GM19023 (cell line): ENCODE results near the gene MEIS1.
A peak's percentile ranks its signal among the peaks of the same experiment; 100 is the strongest.
"Not testable (repeated sequence)": the region's sequence is repeated elsewhere in the genome, so short reads cannot be mapped to it uniquely, and the experiment has no call there.

Experiments
- ATAC-seq: cut with Tn5 transposase; IDR thresholded peaks from one replicate; pipeline ENCODE4 v1.9.1; 2021; ENCODE audit warnings: mild to moderate bottlenecking, moderate library complexity; ENCODE audit not compliant: unreplicated experiment

MEIS1 gene

DNA sequence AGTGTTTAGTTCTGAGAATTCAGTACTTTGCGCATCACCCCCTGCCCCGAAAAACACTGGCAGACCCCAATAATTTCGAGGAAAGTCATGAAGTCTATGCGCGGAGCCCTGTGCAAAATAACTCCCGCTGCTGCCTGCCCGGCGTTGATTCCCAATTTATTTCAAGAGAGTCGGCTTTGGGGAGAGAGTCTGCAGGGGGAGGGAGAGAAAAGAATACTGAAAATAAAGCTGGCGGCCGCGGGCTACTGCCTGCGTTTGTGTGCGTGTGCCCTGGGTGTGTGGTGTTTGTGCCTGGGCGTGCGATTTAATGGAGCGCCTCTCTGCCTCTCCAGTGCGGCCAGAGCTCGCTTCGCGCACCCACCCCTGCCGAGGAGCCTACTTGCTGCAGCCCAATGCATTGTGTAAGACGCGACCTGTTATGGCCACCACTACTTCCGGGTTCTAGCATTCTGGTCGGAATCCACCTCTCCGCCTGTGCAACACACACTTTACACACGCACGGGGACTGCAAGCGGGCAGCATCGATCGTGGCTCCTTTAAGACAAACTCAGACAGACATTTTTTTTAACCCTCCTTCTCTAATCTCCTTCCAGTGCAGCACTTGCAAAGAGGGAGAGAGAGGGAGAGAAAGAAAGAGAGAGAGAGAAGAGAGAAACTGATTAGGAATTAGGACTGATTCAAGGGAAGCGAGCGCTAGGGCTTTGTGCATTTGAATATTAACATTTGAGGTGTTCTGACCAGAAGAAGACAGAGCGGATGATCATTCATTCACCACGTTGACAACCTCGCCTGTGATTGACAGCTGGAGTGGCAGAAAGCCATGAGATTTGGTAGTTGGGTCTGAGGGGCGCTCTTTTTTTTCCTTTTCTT is at the start of gene MEIS1:
Gene MEIS1, plus strand, starts transcription at position 447 of the 870 bp plus-strand sequence. CDS start 732 bp downstream, outside the sequence.
- ATAC-seq: peak; percentile 65

DNA sequence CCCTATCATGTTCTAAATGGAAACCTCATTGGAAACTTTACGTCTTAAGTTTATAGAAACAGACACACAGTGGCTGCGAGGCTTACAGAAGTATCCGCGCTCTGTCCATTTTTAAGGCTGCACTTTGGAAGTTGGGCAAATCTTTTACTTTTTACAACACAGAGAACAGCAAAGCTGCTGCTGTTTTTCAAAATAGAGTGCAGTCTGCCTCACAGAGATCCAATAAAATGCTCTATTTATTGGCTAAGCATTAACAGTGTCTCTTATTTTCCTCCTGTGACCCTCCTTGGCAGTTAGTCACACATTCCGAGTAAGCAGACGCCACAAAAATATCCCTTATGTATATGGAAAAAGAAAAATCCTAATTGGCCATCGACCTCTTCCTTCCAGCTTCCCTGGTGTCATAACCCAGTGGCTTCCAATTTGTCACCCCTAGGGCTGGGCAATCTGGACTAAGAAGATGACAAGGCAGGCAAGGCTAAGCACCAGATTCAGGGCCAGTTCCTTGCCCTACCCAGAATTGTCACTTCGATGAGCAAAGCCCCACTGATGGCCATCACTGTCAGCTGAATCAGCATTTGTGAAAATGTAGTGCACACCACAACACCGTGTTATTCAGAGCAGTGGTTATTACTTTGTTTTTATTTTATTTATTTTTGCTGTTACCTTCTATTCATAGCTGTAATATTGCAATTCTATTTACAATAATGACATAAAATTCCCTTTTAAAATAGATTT is 47.7 kb upstream of the MEIS1 start:
- no peak for ATAC-seq

DNA sequence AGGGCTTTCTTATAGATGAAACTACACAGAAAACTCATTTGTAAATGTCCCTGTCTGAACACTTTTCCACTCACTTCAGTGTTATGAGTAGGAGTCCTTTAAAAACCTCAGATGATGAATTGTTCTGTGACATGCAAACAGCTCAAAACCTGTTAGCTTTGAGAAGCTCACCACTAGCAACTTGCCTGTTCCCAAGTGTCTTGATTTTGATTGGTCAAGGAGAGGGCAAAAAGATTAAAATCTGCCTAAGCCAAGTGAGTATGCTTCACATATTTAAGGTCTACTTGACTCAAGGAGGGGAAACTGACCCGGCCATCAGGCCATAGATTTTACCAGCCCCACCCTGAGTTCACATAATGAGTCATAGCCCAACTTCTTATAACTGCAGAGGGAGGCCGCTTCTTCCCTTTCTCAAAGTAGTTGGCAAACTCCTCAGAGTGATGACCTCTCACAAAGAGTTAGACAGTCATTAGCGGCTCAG is 45.2 kb upstream of the MEIS1 start:
- no peak for ATAC-seq

DNA sequence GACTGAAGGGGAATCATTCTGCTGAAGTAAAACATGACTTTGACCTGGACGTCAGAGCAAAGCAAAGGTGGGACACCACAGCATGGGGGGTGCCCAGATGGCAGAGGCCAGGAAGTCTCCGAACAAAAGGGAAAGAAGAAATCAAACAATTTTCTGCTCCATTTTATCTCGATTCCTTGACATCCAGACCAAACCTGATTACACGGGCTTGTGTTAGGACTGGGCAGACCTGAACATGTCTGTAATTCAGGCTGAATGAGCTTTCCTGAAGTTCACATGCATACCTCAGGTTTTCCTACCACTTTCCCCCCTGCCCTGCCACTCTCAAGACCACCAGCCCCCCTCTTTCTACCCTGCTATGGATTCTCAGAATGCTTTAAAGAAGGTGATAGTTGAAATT is 44.8 kb upstream of the MEIS1 start:
- no peak for ATAC-seq

DNA sequence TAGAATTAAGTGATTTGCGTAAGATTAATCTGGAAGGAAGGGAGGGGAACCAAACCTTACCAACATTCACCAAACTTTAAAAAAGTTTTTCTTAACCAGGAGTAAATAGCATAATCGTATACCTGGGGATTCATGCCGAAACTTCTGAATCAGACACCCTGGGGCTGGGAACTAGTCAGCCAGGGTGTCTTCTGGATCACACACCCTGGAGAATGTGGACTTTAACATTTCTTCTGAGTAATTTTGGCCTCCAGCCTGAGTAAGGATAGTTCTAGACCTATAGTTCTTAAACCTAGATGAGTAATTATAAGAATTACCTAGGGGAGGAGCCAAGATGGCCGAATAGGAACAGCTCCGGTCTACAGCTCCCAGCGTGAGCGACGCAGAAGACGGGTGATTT is 44.1 kb upstream of the MEIS1 start:
- ATAC-seq: no peak

DNA sequence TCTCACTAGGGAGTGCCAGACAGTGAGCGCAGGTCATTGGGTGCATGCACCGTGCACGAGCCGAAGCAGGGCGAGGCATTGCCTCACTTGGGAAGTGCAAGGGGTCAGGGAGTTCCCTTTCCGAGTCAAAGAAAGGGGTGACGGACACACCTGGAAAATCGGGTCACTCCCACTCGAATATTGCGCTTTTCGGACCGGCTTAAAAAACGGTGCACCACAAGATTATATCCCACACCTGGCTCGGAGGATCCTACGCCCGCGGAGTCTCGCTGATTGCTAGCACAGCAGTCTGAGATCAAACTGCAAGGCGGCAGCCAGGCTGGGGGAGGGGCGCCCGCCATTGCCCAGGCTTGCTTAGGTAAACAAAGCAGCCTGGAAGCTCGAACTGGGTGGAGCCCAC is 43.7 kb upstream of the MEIS1 start:
- not testable (repeated sequence) for ATAC-seq

DNA sequence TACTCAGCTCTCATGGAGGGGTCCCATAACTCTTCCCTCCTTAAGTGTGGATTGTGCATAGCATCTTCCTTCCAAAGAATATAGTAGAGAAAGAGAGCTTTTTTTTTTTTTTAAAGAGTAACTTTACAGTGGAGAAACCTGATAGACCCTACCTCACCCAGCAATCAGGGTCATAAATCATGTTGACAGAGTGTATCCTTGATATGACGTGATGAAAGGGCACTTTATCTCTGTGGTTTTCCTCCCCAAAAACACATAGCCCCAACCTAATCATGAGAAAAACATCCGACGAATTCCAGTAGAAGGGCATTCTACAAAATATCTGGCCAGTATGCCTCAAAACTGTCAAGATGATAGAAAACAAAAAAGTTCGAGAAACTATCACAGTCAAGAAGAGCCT is 29.5 kb upstream of the MEIS1 start:
- no peak for ATAC-seq

DNA sequence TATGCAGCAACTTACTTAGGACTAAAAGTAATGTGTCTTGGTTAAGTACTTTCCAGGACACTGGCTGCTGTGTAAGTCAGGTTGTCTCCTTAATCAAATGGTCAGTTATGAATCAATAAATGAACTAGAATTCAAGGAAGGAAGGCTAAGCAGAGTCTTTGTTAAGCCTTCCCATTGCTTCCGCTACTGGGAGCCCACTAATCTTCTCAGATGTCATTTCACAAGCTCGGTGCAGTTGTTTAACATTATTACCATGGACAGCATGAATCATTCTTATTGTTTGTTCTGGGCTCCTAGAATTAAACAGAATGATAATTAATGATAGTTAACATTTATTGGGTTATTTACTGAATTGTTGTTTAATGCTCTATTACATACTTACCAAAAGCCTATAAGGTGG is 26.0 kb upstream of the MEIS1 start:
- no peak for ATAC-seq

DNA sequence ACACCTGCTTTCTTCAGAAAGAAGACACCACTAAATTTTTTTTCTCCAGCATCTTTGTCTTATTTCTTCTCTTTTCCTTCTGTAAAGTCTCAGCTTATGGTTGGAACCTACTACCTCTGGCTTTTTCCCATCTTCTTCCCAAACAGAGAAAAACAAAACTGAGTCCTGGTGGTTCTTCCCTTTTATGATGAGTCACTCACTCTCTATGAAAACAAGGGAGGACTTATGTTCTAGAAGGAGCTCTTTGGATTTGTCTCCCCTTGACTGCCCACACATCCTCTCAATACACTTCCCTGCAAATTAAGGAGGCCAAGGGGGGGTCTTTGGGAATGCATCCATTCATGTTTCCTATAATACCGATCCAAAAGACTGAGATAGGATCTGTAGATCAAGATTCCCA is 22.1 kb upstream of the MEIS1 start:
- ATAC-seq: no peak

DNA sequence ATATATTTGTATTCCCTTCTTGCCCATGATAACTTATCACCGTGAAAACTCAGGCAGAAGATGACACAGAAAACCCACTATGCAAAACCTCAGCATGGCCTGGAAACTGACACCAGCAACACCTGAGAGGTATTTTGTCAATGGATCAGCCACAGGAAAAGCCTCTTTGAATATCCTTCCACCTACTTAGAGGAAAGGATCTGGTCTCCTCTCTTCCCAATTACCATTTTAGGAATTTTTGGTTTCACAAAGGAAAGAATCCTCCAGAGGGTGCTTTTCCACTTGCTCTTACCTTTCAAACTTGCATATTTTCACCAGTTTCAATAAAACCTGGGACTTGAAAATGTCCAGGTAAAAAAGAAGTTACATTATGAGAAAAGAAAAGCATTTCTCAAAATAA is 20.0 kb upstream of the MEIS1 start:
- no peak for ATAC-seq

DNA sequence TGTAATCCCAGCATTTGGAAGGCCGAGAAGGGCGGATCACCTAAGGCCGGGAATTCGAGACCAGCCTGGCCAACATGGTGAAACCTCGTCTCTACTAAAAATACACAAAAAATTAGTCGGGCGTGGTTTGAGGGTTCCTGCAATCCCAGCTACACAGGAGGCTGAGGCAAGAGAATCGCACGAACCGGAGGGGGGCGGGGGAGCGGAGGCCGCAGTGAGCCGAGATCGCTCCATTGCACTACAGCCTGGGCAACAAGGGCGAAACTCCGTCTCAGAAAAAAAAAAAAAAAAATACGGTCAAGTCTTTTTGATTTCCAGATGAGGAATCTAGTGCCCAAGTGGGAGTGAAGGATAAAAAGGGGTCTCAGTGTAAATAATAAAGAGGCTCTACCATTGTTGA is 16.5 kb upstream of the MEIS1 start:
- ATAC-seq: no peak

DNA sequence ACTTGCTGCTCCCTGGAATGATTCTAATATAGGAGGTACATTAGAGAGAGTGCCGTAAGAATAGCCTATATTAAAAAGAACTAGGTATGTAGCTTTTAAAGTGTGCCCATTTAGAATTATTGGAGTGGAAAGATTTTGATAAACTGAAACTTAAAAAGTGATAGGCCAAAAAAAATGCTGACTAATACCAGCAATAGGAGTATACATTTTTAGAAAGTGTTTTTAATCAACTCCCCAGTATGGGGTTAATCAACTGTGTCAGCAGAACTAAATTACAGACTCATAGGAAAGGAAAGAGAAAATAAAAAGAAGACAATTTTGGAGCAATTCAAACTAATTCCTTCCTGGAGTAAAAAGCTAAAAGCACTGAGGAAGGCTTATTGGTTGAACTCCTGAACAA is 13.3 kb upstream of the MEIS1 start:
- no peak for ATAC-seq

DNA sequence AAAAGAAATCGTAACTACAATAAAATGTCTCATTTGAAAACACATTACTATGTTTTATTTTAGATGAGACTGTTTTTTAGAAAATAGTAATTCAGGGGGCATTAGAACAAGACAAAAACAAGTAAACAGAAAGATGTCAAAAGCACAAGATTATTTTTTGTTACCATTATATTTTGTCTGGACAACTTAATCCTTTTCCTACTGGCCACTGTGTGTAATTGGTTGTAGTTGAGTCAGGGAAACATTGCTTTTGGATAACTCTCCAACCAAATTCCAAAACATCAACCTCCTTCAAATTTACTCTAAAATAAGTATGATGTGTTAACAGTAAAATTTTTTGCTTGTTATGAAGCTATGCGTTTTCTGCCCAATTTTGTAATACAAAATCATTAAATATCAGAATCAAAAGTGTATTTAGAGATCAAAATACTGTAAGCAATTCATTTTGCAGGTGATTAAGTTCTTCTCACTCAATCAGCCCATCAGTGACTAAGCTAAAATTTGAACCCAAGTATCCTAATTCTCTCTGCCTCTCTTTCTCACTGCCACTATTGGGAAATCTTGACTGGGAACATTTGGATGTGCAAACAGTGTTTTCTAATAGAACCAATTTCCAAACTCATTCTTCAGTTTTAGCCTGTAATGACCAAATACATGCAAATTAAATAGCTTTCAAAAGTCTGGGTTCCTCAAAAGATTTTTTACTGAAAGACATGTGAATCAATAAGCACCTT is 11.4 kb upstream of the MEIS1 start:
- ATAC-seq: no peak

DNA sequence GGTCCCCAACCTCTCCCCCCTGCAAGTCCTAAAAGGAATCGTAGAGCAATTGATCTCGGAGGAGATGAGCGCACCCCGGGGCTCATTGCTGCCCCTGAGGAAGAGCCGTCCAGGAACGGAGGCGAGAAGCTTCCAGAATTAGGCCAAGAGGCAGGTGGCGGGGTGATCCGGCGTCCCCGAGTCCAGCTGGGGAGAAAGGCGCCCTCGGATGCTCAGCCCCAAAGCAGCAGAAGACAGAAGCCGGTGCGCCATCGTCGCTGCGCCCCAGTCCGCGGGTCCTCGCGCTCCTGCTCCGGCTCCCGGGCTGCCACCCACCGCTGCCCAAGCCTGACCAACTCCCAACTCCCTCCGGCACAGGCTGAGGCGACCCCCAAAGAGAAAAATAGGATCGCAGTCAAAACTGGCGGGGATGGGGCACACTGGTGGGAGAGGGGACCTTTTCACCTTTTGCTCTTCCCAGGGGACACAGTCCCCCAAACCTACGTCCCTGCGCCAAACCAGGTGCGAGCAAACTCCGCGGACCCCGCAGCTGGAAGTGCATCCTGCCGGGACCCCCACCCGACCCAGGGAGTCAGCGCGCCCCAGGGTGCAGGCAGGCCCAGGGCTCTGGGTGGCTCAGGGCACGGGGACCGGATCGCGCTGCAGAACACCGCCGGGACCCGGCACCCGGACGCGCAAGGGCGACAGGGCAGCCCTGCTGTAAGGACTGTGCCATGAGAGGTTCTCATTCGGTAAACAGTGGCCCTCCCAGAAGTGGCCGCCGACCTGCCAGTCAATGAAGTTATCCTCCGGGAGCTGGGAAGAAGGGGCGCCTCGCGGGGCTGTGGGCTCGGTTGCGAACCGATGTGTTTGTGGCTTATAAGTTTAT is 8.4 kb upstream of the MEIS1 start:
- no peak for ATAC-seq

DNA sequence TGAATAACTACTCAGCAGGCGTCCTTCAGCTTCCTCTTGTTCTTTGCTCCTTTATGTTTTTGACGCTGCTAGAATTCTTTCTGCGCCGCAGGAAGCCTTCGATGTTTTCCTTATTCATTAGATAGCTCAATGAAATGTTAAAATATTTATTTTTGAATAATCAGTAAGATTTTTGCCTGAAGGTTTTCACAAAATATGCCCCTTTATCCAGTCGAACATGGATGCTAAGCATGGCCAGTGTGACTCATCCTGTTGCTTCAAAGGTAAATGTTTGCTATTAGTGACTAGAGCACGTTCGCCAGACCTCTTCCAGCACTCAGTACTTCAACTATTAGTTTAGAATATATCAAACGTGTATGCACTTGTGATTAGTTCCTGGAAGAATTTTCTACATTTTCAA is 7.6 kb upstream of the MEIS1 start:
- ATAC-seq: no peak

DNA sequence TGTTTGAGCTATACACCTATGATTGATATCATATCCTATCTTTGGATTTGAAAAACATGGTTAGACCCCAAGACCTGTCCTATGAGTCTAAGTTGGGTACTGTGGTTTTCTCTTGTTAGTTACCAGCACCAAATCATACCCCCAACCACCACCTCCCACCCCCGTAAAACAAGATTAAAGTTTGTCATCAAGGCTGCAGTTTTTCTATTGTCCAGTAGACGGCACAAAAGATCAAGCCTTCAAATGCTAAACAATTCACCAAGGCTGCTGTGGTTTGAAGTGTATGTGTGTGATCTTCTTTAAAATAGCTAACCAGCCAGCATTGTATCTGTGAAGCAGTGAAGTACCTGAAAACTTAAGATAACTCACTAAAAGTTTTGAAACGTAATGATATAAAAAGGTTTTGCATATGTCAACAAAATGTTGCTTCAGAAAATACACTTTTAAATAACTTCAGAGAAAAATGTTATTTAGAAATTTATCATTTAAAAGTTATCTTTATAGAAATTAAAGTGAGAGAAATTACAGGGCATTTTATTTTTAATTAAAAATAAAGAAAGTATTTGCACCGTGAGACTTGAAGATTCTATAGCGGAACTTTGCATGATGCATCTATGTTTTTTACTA is 5.8 kb upstream of the MEIS1 start:
- ATAC-seq: peak; percentile 55

DNA sequence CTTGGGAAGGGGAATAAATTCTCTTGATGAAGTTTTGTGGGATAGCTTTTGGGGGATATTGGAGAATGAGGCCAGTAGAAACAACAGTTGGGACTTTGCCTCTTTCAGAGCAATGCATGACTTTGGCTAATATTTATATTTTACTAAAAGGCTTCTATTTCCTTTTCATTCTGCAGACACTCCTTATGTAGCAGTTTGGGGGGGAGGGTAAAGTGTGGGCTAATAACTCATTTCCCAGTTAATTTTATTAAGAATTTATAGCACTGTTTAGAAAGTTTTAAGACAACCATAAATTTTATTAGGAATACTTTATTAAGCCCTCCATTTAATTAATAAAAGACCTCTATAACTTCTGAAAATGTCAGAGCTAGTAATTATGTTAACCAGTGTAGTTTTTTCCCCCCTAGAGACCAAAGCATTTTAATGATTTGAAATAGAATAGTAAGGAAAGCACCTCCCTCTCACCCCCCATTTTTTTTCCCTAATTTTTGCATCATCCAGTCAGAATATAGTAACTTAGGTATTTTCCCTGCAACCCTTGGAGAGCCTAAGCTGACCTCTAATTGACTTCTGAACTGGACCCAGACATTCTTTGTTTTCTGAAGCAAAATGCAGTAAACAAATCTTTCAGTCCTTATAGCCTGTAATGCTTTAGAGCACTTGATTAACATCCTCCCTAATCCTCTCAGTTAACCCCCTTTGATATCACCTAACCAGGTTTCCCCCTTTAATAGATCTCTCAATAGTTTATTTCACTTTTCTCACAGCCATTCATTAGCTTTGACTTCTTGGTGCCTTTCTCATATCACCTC is 5.0 kb upstream of the MEIS1 start:
- no peak for ATAC-seq

DNA sequence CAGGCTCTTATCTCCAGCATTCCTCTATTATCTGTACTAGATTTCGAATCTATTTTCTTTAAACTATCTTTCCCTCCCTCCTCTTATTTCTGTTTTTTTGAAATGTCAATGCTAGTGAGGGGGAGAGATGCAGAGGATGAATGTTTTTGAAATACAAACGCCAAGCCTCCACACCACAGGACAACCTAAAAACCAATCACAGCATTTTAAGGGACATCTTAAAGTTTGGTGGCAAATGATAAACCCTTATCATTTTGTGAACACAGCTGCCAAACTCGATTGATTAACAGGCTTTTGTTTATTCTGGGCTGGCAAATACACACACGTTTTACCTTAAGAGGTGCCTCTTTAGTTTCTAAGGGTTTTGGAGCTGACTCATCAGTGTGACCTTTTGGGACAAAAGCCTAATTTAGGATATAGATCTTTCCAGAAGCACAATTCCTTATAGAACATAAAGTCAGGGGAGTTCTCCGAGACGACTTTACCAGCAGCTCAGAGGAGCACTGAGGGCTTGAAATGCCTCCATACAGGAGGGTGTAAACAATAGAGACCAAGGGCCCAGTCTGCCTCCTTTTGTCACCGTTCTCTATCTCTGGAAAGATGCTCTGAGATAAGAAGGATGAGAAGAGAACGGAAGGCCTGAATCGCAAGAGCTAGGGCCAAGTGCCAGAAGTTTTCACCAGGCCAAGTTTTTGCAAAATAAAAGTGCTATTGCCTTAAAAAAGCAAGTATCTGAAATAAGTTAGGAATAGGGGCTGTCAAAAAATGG is 4.2 kb upstream of the MEIS1 start:
- no peak for ATAC-seq

DNA sequence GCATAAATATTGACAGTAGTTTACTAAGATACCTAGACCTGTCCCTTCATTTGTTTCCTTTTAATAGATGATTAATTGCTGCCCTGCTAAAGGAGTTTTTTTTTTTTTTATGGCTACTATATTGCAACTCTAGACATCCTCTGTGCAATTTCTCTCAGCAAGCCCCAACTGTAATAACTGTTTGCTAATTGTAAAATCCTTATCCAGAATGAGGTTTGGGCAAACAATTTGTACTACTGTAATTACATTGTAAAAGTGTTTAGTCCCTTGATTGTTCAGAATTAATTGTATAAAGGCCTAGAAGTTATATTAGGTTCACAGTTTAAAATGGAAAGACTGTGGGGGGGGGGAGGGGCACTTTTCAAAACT is 3.7 kb upstream of the MEIS1 start:
- ATAC-seq: no peak
